ENCODE results near the gene RBMX. TPM values are rescaled to one million over a fixed set of nuclear protein-coding genes. Genes with fewer than 3 reads are reported as not detected.
A peak's percentile ranks its signal among the peaks of the same experiment; 100 is the strongest.

The RBMX gene
- polyA plus RNA-seq, 2 of the 4 experiments (the other 2 are of a cell fraction): 278 to 337 TPM

DNA sequence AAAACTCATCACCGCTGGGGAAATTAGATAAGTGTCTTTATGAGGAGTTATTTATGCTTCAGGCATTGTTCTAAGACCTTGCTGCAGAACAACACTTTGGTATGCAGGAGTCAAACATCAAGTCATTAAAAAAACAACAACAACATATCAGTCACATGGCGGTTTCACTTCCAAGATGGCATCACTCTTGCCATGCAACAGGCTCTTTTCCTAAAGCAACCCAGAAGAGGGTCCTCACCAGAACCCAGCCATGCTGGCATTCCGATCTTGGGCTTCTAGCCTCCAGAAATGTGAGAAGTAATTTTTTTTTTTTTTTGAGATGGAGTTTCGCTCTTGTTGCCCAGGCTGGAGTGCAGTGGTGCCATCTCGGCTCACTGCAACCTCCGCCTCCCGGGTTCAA lies 8.7 kb upstream of the RBMX start:
- ChIA-PET POLR2A (no interaction called here), CTCF (no interaction called here)
- 90% methylated on average over 7 of the region's 7 CpGs for WGBS (ENCODE audit: missing lambda C conversion rate)
- Histone ChIP-seq H3K4me2 (no peak overlapping the region), H3K4me1 (no peaks in the 10 kb centered on the region), H3K27ac (no peak overlapping the region), H3K4me3 (no peak overlapping the region), H3K9me3 (no peaks in the 10 kb centered on the region)
- ATAC-seq (no peak), FAIRE-seq (no peak), DNase-seq (ENCODE audit: low read depth in 1 of 2, low spot score in 1 of 2) (no peak)
- no peak for TF ChIP-seq PHF8 (IDR thresholded peaks at IDR 0.05; ENCODE audit: borderline replicate concordance, low read depth)
- no peak for TF ChIP-seq BHLHE40 (IDR thresholded peaks at IDR 0.05; ENCODE audit: low read depth, low read length)
- no peak for TF ChIP-seq SREBF2 (IDR thresholded peaks at IDR 0.05)
- TF ChIP-seq ESRRA (IDR thresholded peaks at IDR 0.05; ENCODE audit: borderline replicate concordance, low read length): no peak
- no peak for TF ChIP-seq KDM5A (IDR thresholded peaks at IDR 0.05)
- TF ChIP-seq, protein P1, sequence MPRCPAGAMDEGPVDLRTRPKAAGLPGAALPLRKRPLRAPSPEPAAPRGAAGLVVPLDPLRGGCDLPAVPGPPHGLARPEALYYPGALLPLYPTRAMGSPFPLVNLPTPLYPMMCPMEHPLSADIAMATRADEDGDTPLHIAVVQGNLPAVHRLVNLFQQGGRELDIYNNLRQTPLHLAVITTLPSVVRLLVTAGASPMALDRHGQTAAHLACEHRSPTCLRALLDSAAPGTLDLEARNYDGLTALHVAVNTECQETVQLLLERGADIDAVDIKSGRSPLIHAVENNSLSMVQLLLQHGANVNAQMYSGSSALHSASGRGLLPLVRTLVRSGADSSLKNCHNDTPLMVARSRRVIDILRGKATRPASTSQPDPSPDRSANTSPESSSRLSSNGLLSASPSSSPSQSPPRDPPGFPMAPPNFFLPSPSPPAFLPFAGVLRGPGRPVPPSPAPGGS (IDR thresholded peaks at IDR 0.05): no peak
- no peak for TF ChIP-seq TFCP2L1 (CRISPR knock-in tag; IDR thresholded peaks at IDR 0.05)

DNA sequence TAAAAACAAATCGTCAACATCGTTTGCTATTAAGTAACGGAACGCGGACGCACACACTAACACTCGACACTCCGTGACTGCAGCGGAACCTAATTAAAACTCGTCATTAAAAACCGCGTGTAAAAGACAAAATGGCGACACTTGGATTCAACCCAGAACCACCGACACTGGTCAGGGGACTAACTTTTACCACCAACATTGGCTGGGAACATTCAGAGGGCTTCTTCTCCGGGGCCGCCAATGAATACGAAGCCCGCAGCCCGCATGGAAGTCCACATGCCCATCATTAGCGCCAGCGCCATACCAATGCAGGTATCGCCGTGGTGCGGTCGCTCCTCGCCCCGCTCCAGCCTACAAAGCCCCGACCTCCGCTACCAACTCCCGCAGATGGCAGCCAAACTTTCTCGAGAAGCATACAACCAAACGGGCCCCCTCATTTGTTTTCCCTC lies 498 bp downstream of the RBMX start:
- ATAC-seq: peak; percentile 55 to 68; a peak in 5 of 6 replicates
- TF ChIP-seq, protein P2, sequence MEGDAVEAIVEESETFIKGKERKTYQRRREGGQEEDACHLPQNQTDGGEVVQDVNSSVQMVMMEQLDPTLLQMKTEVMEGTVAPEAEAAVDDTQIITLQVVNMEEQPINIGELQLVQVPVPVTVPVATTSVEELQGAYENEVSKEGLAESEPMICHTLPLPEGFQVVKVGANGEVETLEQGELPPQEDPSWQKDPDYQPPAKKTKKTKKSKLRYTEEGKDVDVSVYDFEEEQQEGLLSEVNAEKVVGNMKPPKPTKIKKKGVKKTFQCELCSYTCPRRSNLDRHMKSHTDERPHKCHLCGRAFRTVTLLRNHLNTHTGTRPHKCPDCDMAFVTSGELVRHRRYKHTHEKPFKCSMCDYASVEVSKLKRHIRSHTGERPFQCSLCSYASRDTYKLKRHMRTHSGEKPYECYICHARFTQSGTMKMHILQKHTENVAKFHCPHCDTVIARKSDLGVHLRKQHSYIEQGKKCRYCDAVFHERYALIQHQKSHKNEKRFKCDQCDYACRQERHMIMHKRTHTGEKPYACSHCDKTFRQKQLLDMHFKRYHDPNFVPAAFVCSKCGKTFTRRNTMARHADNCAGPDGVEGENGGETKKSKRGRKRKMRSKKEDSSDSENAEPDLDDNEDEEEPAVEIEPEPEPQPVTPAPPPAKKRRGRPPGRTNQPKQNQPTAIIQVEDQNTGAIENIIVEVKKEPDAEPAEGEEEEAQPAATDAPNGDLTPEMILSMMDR (IDR thresholded peaks at IDR 0.05): no peak
- TF ChIP-seq CHD4 (IDR thresholded peaks at IDR 0.05; ENCODE audit: borderline replicate concordance) (no peak), PHF8 (IDR thresholded peaks at IDR 0.05; ENCODE audit: borderline replicate concordance, low read depth) (no peak), HOXA7 (CRISPR knock-in tag; IDR thresholded peaks at IDR 0.05) (peak; percentile 85; the same call in 1 of the 2 replicates), RARB (CRISPR knock-in tag; IDR thresholded peaks at IDR 0.05) (0 out of 2 replicates have a peak, but pooled peaks have one; percentile 21), KDM1A (IDR thresholded peaks at IDR 0.05; ENCODE audit: low read depth) (no peak), TFCP2L1 (CRISPR knock-in tag; IDR thresholded peaks at IDR 0.05) (peak; percentile 28; the same call in 1 of the 2 replicates), TP53 (CRISPR knock-in tag; IDR thresholded peaks at IDR 0.05) (peak; percentile 78; the same call in 1 of the 2 replicates)
- TF ChIP-seq, protein P1 (IDR thresholded peaks at IDR 0.05): no peak
- TF ChIP-seq, protein P3, sequence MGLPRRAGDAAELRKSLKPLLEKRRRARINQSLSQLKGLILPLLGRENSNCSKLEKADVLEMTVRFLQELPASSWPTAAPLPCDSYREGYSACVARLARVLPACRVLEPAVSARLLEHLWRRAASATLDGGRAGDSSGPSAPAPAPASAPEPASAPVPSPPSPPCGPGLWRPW (IDR thresholded peaks at IDR 0.05): no peak
- POLR2A ChIA-PET: interaction anchor here (0.9 to 1.3 kb wide), 19 partner anchors 8 to 383 kb away, joined by 3 to 32 read pairs (median 6); partner anchors contain the start of gene HTATSF1
- CTCF ChIA-PET: interaction anchor here (0.9 to 1.2 kb wide), 3 partner anchors 12 to 46 kb away, joined by 3 to 4 read pairs (median 3); no protein-coding TSS in a partner anchor
- Histone ChIP-seq H3K4me1 (peaks cover 30% of the 10 kb centered on the region; the same call in 2 of the 3 replicates), H3K4me3 (peak overlapping the region; percentile 71), H3K9me3 (no peaks in the 10 kb centered on the region), H3K27ac (peak overlapping the region; percentile 95 to 98), H3K4me2 (peak overlapping the region; percentile 84; the same call in 2 of the 3 replicates)
- 6% methylated on average over 21 of the region's 32 CpGs for WGBS (ENCODE audit: missing lambda C conversion rate)
- DNase-seq (ENCODE audit: low read depth in 1 of 2, low spot score in 1 of 2): peak; percentile 18 to 22
- no peak for FAIRE-seq

DNA sequence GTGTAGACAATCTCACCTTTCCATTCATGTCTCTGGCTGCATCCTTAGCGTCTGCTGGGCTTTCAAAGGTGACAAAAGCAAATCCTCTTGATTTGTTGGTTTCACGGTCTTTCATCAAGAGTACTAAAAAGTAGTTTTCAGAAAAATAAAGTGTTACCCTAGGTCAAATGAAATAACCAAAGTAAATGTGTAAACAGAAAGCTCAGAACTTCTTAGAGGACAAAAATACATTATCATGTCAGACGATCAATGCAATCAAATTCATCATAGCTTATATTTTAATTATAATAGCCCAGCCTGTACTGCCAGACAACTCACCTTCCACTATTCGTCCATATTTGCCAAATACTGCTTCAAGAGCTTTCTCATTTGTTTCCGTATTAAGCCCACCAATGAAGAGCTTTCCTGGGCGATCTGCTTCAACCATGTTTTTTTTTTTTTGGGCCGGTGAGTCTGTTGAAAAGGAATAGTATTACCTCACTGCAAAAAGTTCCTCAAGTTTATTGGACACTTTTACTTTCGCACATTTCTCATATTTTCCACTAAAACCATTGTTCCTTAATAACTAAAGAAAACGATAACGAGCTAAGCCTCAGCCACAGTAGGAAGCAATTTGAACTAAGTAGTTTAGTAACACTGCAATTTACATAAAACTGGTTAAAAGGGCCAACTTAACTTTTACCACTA lies 1.4 kb downstream of the RBMX start:
- DNase-seq (ENCODE audit: low read depth in 1 of 2, low spot score in 1 of 2) (no peak), FAIRE-seq (no peak), ATAC-seq (peak in 1 of 2 experiments; percentile 17; a peak in 1 of 6 replicates)
- Histone ChIP-seq H3K4me2 (peak overlapping the region; percentile 84), H3K27ac (peak overlapping the region; percentile 95 to 98), H3K9me3 (no peaks in the 10 kb centered on the region), H3K4me1 (peaks cover 37% of the 10 kb centered on the region; the same call in 2 of the 3 replicates), H3K4me3 (peak overlapping the region; percentile 71)
- no peak for TF ChIP-seq CHD2 (IDR thresholded peaks at IDR 0.05; ENCODE audit: low read length, partially characterized antibody)
- no peak for TF ChIP-seq RFX5 (IDR thresholded peaks at IDR 0.05)
- TF ChIP-seq GATA3 (IDR thresholded peaks at IDR 0.05; ENCODE audit: borderline replicate concordance): no peak
- TF ChIP-seq TP53 (CRISPR knock-in tag; IDR thresholded peaks at IDR 0.05): no peak
- no peak for TF ChIP-seq BHLHE40 (IDR thresholded peaks at IDR 0.05; ENCODE audit: low read depth, low read length)
- TF ChIP-seq FOXS1 (CRISPR knock-in tag; IDR thresholded peaks at IDR 0.05): no peak
- no peak for TF ChIP-seq RNF2 (IDR thresholded peaks at IDR 0.05; ENCODE audit: borderline replicate concordance, low read depth)
- TF ChIP-seq NFE2L2 (conservative IDR thresholded peaks at IDR 0.05; ENCODE audit: low read length): no peak
- 3% methylated on average over 10 of the region's 10 CpGs for WGBS (ENCODE audit: missing lambda C conversion rate)
- CTCF ChIA-PET: interaction anchor here (0.9 to 1.2 kb wide), 2 partner anchors 11 to 46 kb away, joined by 3 read pairs; no protein-coding TSS in a partner anchor
- POLR2A ChIA-PET: interaction anchor here (0.6 to 1.3 kb wide), 5 partner anchors 12 to 902 kb away, joined by 3 to 5 read pairs (median 3); no protein-coding TSS in a partner anchor

All from A549 (cell line).